ENCODE measurements around the gene CLPTM1L.
"Not testable (repeated sequence)": the region's sequence is repeated elsewhere in the genome, so short reads cannot be mapped to it uniquely, and the experiment has no call there.

CLPTM1L gene

DNA sequence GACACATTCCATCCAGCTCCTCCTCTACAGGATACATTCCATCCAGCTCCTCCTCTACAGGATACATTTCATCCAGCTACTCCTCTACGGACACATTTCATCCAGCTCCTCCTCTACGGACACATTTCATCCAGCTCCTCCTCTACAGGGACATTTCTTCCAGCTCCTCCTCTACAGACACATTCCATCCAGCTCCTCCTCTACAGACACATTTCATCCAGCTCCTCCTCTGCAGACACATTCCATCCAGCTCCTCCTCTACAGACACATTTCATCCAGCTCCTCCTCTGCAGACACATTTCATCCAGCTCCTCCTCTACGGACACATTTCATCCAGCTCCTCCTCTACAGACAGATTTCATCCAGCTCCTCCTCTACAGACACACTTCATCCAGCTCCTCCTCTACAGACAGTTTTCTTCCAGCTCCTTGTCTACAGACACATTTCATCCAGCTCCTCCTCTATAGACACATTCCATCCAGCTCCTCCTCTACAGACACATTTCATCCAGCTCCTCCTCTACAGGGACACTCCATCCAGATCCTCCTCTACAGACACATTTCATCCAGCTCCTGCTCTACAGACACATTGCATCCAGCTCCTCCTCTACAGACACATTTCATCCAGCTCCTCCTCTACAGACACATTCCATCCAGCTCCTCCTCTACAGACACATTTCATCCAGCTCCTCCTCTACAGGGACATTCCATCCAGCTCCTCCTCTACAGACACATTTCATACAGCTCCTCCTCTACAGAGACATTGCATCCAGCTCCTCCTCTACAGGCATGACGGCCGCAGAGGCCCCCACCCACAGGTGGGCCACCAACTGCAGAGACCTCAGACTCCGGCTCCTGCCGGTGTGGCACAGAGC, 16.4 kb downstream of the CLPTM1L start:
- not testable (repeated sequence) for DNase-seq (ENCODE audit: insufficient read length, low spot score); FAIRE-seq

DNA sequence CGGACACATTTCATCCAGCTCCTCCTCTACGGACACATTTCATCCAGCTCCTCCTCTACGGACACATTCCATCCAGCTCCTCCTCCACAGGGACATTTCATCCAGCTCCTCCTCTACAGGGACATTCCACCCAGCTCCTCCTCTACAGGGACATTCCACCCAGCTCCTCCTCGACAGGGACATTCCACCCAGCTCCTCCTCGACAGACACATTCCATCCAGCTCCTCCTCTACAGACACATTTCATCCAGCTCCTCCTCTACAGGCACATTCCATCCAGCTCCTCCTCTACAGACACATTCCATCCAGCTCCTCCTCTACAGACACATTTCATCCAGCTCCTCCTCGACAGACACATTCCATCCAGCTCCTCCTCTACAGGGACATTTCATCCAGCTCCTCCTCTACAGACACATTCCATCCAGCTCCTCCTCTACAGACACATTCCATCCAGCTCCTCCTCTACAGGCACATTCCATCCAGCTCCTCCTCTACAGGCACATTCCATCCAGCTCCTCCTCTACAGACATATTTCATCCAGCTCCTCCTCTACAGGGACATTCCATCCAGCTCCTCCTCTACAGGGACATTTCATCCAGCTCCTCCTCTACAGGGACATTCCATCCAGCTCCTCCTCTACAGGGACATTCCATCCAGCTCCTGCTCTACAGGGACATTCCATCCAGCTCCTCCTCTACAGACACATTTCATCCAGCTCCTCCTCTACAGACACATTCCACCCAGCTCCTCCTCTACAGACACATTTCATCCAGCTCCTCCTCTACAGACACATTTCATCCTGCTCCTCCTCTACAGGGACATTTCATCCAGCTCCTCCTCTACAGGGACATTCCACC, 17.8 kb downstream of the CLPTM1L start:
- DNase-seq (ENCODE audit: insufficient read length, low spot score); FAIRE-seq: not testable (repeated sequence)

DNA sequence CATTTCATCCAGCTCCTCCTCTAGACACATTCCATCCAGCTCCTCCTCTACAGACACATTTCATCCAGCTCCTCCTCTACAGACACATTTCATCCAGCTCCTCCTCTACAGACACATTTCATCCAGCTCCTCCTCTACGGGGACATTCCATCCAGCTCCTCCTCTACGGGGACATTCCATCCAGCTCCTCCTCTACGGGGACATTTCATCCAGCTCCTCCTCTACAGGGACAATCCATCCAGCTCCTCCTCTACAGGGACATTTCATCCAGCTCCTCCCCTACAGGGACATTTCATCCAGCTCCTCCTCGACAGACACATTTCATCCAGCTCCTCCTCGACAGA, 18.4 kb downstream of the CLPTM1L start:
- FAIRE-seq; DNase-seq (ENCODE audit: insufficient read length, low spot score): not testable (repeated sequence)

DNA sequence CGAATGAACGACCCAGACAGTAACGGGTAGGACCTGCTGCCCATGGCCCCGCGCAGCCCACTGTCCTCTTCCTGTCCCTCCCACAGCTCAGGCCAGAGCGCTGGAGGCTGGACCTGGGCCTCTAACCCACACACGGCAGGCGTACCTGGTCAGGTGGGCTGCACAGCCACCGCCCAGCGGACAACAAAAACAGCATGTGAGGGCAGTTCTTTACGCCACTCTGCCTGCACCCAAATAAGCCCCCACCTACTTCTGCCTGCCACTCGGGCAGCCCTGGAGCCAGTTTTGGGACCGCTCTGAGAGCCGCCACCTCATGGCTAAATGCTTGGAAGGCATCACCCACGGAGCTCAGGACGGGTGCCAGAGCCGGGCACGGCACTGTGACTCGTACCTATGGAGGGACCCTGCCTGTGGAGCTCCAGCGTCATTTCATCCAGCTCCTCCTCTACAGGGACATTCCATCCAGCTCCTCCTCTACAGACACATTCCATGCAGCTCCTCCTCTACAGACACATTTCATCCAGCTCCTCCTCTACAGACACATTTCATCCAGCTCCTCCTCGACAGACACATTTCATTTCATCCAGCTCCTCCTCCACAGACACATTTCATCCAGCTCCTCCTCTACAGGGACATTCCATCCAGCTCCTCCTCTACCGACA, 18.9 kb downstream of the CLPTM1L start:
- FAIRE-seq (no peak), DNase-seq (ENCODE audit: insufficient read length, low spot score) (no peak)

DNA sequence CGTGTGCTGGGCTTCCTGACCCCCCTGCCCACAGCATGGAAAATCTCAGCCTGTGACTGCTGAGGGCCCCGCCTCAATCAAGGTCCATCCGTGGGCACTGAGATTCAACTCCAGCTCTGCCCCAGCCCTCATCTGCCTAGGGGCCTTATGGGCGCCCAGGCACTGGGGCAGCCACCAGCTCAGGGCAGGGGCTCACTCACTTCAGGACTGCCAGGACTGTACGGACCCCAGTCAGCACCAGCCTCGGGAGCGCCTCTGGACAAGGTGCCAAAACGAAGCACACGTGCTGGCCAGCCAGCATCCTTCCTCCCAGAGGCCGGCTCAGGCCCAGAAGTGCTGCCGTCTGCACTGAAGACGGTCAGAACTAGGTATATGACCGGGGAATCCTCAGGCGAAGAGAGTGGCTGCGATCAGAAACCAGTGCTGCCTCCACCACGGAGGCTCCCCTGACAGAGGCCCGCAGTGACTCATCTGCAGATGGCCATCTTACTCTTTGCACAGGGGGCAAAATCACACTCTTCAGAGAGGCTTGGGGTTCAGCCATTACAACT, 19.6 kb downstream of the CLPTM1L start:
- DNase-seq (ENCODE audit: insufficient read length, low spot score) (no peak), FAIRE-seq (no peak)

DNA sequence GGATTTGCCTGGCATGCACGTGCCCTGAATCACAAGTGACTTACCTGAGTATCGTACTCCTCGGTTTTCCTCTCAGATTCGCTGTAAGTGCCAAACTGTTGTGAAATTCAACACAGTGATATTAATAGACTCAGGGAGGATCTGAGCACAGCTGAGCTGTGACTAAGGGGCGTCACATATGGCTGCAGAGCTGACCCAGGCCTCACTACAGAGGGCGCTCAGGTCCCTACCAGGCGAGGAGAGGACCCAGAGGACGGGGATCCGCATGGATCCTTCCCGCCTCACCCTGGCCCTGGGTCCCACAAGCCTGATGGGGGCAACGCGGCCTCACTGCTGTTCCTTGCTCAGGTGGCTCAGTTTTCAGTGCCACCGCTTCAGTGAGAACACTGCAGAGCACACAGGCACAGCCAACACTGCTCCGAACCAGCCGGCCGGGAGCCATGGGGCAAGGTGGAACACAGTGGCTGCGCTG, 20.1 kb downstream of the CLPTM1L start:
- DNase-seq (ENCODE audit: insufficient read length, low spot score) (no peak), FAIRE-seq (no peak)

DNA sequence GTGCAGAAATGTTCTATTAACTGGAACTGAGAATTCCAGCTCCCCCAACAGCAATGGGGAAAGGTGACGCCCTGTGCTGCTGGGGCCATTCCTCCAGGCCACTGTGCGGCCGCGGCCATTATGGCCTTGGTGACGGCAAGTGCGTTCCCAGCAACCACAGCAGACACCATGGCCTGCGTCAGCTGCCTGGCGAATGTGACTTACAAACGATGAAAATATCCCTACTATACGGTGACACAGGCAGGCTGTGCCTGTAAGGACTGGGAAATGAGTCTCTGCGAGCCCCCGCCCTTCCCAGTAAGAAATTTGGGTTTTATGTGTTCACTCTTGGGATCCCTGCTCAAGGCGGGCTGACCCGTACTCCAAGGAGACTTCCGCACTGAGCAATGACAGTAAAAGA, 20.6 kb downstream of the CLPTM1L start:
- DNase-seq (ENCODE audit: insufficient read length, low spot score) = no peak
- FAIRE-seq = no peak

DNA sequence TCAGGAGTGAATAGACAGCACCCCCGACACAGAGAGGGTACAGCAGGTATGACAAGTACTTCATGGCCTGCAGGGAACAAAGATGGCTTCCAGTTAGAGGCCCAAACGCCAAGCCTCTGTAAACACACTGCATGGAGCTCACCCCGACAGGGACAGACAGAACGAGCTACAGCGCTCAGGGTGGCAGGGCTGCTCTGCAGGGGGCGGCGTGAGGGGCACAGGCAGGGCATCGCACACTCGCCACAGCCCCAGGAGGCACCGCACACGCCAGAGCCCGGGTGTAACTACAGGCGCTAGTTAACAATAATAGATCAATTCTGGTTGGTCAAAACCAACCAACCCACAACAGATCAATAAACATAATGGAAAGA, 21.1 kb downstream of the CLPTM1L start:
- FAIRE-seq = no peak
- DNase-seq (ENCODE audit: insufficient read length, low spot score) = no peak

DNA sequence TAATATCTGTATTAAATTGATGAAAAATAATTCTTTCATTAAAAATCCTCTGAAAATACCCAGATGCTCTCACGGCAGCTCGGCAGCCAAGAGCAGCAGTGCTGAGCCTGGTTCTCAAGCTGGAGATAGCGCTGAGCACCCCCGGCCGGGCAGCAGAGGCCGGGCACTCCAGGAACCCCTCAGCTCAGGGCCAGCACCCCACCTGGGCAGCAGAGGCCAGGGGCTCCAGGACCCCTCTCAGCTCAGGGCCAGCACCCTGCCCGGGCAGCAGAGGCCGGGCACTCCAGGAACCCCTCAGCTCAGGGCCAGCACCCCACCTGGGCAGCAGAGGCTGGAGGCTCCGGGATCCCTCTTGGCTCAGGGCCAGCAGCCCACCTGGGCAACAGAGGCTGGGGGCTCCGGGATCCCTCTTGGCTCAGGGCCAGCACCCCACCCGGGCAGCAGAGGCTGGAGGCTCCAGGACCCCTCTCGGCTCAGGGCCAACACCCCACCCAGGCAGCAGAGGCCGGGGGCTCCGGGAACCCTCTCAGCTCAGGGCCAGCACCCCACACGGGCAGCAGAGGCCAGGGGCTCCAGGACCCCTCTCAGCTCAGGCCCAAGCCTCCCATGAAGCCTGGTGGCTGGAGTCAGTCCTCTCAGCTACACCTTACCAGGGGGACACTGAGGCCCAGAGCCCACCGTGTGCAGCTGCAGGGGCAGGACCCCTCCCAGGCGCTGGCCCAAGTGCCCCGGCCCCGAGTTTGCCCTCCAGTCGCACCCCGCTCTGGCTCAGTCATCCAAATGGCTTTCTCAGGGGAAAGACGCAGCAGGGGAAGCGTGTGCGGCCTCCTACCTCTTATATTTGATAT, 21.7 kb downstream of the CLPTM1L start:
- FAIRE-seq (no peak), DNase-seq (ENCODE audit: insufficient read length, low spot score) (no peak)

DNA sequence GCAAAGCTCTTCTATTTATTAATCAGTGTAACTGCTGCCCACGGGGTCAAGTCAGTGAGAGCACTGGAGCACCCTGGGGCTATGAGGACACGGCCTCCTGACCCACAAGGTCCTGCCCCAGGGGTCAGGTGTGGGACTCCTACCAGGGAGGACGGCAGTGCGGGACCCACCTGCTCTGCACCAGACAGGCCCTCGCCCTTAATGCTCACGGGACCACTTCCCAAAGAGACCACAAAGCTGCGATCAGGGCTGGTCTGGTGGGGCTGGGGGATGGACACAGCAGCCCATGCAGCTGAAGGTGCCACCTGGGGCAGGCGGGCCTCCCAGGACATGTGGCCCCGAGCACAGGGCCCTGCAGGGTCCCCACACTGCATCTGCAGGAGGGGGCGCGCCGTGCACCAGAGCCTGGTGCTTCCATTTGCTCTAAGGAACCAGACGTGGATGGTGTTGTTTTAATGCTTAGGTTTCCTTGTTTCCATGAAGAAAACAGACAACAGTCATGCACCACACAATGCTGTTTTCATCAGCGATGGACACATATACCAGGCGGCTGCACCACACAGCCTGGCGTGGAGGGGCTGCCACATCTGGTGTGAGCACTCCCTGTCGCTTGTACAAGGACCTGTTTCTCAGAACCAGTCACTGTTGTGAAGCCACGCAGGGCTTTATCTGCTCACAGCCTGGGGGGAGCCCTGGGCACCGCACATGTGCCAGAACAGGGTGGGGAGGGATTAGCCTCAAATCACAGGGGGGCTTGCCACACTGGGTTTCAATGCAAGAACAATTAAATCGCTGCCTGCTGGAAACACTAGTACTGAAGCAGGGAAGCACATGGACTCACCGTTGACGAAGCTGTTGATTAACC, 22.6 kb downstream of the CLPTM1L start:
- no peak for DNase-seq (ENCODE audit: insufficient read length, low spot score)
- no peak for FAIRE-seq

DNA sequence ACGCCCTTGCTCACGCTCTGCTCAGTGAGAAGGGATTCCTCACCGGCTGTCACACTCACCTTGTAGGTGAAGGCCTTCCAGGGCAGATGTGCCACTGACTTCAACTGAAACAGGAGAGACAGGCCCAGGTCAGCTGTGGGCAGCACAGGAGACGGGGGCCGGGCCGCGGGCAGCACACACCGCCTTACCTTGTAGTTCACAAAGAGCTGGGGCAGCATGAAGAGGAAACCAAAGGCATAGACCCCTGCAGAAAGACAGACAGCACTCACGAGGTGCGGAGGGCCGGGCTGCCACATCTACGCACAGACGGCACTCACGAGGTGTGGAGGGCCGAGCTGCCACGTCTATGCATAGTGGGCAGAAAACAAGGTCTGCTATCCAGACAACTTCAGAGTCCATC, 23.3 kb downstream of the CLPTM1L start:
- FAIRE-seq (no peak), DNase-seq (ENCODE audit: insufficient read length, low spot score) (no peak)

DNA sequence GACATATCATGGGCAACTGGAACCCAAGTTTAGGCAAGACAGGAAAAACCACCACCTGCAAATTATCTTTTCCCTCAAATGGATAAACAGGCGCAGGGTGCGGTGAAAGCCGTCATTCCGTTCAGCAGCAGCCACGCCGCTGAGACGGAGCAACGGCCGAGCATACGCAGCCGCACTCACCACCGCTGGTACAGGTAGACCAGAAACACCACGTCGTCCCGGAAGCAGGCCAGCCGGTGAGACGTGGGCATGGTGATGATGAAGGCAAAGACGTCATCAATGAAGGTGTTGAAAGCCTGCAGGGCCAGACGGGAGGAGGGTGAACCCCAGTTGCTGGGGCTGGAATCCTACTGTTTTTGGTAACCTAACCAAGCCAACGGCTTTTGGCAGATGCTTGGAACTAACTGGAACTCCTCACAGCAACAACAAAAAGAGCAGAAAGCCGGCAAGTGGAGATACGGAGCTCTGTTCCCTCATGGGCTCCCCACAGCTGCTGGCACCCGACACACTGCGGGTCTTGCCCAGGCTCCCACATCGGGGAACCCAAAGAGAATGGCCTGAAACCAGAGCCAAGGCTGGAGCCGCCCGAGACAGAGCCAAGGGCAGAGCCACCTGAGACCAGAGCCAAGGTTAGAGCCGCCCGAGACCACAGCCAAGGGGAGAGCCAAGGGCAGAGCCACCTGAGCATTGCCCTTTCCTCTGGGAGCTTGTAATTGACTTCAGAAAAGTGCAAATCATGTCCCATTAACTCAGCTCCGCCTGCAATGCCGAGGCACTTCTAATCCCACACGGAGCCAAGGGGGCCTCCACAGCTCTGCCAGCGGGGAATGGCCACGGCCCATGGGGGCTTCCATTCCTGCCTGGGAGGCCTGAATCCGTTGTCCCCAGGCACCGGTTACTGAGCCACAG, 24.2 kb downstream of the CLPTM1L start:
- no peak for FAIRE-seq
- no peak for DNase-seq (ENCODE audit: insufficient read length, low spot score)

DNA sequence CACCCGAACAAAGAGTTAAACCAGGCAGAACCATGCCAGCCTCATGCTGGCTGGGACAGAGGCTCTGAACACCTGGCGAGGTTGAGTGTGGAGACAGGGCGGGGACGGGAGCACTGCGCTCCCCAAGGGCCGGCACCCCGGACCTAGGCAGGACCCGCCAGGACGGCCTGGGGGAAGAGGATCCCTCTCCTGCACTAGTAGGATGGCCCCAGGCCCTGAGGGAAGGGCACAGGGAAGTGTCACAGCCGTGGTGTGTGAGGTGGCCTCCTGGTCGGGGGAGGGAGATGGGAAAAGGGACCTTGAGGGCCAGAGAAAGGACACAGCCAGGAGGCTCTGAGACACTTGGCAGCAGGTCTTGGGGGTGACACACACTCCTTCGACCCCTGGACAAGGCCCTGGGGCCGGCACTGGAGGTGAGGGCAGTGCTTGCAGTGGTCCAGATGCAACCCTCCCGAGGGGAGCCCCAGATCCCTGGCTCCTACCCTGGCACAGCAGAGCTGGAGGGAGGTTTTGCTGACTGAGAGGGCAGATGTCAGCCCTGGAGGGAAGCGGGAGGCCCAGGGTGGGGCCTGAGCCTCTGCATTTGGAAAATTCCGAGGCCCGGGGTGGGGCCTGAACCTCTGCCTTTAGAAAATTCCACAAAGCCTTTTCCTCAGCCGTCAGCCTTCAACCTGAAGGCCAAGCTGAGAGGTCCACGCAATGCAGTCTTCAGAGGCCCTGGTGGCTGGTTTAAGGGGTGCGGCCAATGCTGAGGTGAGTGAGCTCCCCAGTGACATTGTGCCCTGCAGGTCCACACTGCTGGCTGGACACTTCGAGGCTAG, 25.3 kb downstream of the CLPTM1L start:
- DNase-seq (ENCODE audit: insufficient read length, low spot score) (no peak), FAIRE-seq (no peak)

DNA sequence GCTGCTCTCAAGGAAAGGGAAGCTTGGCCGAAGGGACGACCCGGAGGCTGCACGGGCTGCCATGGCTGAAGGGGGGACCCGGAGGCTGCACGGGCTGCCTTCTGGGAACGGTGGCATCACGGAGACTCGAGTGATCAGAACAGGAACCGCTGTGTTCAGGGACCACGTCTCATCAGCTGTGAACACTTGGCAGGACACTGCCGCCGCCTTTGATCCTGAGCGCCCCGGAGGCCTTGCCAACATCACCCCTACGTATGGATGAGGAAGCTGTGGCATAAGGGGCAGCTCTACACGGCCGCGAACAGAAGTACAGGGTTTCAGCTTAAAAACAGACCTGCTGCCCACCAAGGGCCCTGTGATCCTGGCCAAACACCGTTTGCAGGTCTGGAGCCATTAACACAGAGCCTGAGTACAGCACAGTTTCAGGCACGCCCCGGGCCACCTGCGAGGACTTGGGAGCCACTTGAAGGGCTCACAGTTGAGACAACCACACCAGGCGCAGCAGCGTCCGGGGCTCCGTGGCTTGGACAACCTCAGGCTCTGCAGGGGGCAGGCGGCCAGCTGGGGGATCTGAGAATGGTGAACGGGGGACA, 26.1 kb downstream of the CLPTM1L start:
- no peak for FAIRE-seq

DNA sequence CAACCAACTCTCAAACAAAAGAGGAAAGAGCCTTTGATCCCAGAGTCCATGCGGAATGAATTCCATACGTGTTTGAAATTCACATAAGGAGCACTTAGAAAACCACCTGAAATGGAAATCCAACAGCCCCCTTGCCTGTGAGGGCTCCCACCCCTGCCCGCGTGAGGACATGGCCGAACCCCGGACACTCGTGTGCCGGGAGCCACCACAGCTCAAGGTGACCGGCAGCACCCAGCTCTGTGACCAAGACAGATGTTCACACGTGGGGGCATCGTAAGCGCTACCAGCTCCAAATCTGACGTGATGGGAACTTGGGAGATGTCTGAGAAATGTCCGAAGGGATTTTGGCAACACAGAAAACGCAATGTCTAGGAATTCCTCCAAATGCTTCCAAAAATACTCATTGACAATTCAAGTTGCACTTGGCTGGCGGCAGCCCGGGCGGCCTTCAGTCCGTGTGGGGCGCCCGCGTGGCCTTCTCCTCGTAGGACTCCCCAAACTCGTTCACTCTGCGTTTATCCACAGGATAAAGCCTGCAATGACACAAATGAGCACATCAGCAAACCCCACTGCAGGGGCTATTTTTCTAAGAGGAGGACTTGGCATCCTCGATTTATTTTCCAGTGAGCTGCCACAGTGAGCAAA, 26.9 kb downstream of the CLPTM1L start:
- FAIRE-seq (no peak), DNase-seq (ENCODE audit: insufficient read length, low spot score) (no peak)

More for the DNA sequence above, 26.1 kb downstream of the CLPTM1L start:
- no peak for DNase-seq (ENCODE audit: insufficient read length, low spot score)

DNA sequence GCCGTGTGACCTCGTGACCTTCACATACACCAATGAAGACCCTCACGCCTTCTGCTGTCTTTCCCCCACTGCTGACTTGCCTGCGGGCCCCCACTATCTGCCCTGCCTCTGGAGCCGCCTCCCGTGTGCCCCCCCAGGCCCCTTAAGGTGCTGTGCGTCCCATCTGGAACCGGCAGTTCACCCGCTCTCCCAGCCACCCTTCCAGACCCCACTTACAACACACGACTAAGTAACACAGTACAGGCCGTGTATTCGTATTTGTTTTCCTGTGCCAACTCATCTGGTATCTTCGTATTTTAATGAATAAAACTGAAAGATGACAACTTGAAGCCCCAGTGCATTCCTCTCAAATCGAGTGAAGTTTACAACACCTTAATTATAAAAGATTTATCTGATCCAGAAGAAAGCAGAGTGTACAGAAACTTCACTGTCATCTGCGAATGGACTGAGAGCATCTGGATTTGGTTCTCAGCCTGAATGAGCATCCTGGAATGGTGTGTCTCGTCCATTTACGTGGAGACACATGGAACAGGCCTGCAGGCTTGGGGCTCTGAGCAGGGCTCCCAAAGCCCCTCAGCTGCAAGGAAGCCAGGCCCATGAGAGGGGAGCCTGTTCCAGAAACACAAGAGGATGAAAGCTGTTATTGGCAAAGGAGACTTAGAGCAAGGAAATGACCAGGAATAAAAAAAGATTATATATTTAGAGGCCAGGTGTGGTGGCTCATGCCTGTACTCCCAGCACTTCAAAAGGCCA, 28.1 kb downstream of the CLPTM1L start:
- DNase-seq (ENCODE audit: insufficient read length, low spot score) (no peak), FAIRE-seq (peak; percentile 60)
